GM19463 (cell line): Measurements from ENCODE around the gene CD300LG.
"Not testable (repeated sequence)": the region's sequence is repeated elsewhere in the genome, so short reads cannot be mapped to it uniquely, and the experiment has no call there.

Experiments used
- ATAC-seq: cut with Tn5 transposase; IDR thresholded peaks from one replicate; pipeline ENCODE4 v1.9.1; 2021; ENCODE audit warnings: mild to moderate bottlenecking, moderate library complexity; ENCODE audit not compliant: unreplicated experiment

The CD300LG gene

DNA sequence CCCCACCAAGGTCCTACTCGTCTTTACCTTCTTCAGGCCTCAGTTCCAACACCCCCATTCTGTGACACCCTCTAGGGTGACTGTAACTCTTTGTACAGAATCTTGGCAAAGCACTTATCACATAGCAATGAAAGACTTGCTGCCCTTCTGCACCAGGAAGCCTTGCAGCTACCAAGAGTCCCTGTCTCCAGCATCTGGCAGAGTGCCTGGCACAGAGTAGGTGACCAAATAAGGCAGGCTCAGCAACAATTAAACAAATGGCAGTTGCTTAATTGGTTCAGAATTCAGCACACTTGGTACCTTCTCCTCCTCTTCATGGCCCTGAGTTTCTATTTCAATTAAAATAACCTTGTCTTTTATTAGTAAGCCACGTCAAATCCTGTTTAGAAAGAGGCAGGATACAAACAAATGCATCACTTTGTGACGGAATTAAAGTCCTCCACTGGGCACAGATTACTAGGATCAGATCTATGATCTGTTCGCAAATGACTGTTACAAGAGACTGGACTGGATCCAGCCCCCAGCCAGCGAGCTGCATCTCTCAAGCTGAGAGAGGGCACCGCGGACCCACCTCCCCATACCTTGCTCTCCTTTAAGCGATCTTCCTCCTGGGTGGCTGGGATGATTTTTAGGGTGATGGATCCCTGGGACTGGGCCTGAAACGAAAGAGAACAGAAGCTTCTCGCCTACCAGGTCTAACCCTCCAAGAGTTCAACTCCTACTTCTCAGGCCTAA is 23.5 kb upstream of the CD300LG start:
- no peak for ATAC-seq

DNA sequence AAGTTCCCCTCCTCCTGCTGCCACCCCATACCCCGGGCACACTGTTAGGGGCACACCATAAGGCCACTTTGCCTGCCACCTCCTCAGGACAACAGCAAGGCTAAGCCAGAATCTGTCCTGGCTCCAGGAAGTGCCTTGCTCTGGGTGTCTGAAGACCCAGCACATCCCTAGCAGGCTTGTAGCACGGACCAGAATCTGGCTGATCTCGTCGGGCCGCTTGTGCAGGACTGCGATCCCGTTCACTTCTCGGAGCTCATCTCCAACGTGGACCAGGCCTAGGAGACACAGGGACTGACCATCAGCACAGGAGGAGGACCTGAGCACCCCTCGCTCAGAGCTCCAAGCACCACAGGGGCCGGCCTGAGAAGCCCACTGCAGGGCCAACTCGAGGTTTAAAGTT is 21.4 kb upstream of the CD300LG start:
- no peak for ATAC-seq

DNA sequence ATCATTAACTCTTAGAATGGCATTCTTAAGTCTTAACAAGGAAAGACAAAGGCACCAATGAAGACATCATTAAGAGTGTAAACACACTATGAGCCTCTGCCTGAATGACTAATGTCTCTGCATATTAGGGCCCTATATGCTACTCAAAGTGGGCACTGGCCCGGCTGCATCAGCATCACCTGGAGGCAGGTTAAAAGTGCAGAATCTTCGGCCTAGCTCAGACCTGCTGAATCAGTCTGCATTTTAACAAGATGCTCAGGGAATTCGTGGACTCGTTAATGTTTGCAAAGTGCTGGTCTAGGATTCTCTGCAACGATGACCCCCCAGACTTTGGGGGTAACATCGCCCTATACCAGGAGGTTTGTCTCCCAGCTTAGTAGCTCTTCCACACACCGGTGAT is 20.8 kb upstream of the CD300LG start:
- ATAC-seq: no peak

DNA sequence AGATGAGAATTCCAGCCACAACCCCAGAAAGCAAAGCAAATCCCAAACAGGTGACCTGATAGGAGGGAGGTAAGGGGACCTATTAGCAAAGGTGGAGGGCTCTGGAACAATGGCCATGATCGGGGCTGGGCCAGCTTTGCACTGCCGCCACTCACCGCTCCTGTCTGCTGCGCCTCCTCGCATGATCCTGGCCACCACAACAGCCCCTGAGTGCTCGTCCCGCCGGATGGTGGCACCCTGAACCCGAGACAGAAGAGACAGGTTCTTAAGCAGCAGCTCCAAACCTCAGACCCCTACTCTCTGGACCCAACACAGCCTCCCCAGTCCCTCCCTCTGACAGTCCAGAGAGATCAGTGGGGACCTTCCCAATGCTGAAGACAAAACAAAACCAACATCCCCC is 19.4 kb upstream of the CD300LG start:
- ATAC-seq: no peak

DNA sequence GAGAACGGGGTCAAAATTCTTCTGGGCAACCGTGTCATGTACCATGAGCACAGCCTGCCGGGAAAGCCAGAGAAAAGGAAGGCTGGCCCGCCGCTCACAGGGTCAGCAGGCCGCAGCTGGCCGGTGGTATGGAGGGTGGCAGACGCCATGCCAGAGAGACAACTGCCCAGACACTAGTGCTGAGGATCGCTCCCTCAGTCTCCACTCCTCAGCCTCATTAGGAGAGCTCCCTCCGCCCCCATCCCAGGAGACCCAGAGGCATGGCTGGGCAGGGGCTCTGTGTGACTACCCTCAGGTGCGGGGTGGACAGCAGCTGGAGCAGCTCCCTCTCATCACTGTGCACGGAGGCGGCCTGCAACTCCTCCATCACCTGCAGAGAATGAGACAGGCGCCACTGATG is 17.2 kb upstream of the CD300LG start:
- ATAC-seq: no peak

DNA sequence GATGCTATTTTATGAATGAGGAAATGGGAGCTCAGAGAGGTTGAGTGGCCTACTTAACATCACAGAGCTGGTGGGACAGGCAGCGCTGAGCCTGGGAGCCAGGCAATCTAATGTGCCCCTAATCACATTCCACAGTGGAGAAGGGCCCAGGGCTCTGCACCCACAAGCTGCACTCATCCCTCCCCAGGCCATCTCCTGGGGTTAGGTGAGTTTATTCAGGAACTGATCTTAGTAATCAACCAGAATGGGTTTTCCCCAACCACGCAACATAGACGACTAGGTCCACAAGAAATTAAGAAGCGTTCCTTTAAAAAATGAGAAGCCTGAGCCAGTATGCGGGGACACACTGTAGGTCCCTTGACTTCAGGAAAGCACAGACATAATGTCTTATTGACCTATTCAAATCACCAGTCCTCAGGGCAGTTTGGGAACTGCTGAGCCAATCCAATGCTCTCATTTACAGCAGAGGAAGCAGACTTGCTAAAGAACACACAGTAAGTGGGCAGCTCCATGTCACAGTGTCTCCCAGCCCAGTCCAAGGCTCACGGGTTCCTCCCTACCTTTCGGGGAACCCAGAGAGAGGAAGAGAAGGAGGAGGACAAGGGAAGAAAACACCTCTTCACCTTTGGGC is 16.4 kb upstream of the CD300LG start:
- ATAC-seq: no peak

DNA sequence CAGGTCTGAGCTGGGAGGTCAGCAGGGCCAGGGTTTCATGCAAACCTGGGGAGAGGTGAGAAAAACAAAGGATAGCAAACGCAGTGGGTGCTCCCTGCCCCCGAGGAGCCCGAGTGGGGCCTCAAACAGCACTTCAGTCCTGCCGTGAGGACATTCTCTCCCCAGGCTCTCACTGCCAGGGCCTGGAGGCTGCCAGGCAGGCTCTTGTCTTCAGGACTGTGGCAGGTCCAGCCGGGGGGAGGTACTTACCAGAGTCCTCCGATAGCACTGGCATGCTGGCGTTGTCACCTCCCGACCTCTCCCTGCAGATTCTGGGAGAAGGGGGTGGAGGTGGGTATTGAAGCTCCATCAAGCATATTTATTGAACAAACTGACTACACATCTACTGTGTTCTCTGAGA is 15.3 kb upstream of the CD300LG start:
- no peak for ATAC-seq

DNA sequence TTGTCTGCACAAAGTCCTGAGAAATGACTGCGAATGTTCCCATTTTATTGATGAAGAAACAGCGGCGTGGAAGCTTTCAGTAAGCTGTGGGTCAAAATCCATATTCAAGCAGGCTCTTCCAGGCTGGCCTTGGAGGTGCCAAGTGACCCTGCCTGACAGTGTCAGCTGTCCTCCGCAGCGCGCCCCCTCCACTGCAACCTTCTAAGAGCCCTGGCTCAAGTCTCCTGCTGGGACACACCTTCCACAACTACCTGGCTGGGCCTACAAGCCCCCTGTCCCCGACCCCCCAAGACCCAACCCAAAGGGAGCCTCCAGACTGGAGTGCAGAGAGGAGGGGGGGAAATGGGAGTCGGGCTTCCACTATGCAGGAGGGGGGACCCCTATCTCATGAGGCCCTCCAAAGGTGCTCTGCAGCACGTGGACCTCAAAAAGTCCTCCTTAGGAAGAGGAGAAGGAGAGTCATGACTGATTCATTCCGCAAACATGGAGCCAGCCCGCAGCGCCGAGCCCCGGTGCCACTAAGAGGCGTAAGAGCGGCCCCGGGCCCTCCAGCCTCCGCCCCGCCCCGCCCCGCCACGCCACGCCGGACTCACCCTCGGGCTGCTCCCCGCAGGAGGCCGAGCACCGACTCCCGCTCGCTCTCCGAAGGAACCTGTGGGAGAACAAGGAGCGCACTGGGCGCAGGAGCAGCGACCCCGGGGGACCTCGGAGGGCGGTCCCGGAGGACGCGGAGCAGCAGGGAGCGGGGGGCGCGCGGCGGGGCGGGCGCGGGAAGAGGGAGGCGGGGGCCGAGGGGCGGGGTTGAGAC is 14.6 kb upstream of the CD300LG start:
- no peak for ATAC-seq

DNA sequence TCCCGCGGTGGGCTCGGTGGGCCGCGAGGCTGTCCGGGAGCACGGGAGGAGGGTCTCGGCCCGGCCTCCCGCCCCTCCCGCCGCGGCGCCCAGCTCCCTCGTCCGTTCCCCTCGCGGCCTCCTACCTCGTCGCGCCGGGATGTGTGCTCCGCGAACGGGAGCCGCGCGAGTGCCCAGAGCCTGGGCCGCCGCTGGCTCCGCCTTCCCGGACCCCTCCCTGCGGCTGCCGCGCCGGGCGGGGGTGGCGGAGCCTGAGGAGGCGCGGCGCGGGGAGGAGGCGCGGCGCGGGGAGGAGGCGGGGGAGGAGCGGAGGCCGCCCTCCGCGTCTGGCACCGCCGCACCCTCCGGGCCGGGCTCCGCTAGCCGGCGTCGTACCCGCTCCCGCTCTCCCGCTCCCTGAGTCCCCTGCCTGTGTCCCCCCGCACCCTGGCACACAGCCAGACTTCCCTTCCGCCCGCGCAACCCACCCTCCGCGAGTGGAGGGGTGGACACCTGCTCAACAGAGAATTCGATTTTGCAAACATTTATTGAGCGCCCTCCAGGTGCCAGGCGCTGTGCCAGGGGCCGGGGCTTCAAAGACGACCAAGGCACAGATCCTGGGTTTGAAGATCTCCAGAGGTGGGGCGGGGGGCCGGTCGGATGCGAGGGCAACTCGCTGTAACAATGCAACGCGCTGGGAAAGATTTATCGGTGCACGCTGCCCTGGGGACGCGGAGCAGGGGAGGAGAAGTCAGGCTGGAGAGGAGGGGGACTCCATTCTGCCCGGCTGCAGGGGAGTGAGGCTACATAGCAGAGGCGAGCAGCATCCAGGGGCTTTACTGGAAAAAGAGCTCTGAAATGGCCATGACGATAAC is 13.8 kb upstream of the CD300LG start, which contains the start of gene MPP3:
TSS of gene MPP3 (minus strand) at position 171 of the 854 bp plus-strand sequence. CDS start 1,240 bp downstream, outside the sequence.
- ATAC-seq: no peak

DNA sequence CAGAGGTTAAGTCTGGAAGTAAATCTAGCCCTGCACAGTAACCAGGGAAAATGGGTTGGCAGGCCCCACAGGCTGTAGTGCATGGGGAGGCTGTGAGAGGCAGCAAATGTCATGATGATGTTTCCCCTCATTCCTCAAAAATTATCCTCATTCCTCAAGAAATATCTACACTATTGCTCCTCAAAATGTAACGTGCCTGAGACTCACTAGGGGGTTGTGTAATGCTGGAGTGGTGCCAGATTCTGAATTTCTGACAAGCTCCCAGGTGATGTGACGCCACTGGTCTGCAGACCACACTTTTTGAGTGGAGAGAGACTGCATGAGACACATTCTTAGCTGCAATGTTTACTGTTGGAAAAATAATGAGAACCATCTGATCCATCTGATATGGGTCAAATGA is 12.9 kb upstream of the CD300LG start:
- ATAC-seq: no peak

DNA sequence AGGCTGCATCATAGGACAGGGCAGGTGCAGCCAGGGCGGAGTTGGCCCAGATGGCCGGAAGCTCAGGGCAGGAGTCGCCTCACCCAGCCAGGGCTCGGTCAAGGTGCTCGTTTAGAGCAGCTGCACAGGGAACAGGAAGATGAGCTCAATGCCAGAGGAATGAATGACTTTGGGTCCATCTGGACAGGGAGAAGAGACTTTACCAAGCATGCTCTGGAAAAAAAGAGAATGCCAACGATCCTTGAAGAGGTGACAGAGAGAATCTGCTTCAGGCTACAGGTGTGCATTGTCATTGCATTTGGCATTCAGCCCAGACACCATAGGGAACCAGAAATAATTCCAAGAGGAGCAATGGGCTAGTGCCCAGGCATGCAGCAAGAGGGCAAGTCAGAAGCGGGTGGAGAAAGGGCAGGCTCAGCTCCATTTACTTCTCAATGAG is 7.3 kb upstream of the CD300LG start:
- ATAC-seq: no peak

DNA sequence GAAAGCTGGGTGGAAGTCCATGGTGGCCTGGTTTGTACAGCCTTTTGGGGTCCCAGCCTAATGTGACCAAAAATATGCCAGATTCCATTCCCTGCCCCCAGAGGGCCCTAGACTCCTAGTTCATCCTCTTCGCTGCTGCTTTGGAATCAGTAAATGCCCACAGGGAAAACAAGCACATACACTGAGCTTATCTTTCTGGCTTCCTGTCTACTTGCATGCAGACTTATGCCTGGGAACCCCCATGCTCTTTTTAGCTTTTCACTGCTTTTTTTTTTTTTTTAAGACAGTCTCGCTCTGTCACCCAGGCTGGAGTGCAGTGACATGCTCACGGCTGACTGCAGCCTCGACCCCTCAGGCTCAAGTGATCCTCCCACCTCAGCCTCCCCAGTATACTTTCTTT is 6.2 kb upstream of the CD300LG start:
- no peak for ATAC-seq

DNA sequence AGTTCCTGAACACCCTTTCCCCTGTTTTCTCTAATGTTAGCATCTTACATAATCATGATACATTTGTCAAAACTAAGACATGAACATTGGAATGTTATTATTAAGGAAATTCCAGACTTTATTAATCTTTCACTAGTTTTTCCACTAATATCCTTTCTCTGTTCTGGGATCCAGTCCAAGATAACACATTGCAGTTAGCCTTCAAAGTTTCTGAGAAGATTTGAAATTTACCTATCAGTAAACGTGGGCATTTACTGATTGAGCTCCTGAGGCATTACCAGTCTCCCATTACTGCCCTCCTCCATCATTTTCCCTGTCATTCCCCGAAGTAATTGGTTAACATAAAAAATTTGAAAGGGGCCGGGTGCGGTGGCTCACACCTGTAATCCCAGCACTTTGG is 5.7 kb upstream of the CD300LG start:
- no peak for ATAC-seq

DNA sequence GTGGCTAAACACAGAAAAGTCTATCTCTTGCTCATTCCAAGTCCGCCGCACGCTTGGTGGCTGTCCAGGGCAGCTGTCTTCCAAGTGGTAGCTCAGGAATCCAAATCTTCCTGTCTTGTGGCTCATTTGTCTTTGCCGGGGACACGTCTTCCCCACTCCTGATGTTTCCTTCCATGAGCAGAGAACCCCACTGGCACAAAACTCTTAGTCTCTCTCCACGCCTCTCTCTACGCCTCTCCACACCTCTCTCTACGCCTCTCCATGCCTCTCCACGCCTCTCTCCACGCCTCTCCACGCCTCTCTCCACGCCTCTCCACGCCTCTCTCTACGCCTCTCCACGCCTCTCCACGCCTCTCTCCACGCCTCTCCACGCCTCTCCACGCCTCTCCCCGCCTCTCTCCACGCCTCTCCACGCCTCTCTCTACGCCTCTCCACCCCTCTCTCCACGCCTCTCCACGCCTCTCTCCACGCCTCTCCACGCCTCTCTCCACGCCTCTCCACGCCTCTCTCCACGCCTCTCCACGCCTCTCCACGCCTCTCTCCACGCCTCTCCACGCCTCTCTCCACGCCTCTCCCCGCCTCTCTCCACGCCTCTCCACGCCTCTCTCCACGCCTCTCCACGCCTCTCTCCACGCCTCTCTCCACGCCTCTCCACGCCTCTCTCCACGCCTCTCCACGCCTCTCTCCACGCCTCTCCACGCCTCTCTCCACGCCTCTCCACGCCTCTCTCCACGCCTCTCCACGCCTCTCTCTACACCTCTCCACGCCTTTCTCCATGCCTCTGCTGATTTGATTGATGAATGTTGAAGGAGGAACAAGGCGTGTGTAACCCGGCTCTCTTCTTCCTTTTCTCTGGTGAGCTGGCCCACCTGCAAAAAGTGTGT is 4.6 kb upstream of the CD300LG start:
- ATAC-seq: not testable (repeated sequence)

DNA sequence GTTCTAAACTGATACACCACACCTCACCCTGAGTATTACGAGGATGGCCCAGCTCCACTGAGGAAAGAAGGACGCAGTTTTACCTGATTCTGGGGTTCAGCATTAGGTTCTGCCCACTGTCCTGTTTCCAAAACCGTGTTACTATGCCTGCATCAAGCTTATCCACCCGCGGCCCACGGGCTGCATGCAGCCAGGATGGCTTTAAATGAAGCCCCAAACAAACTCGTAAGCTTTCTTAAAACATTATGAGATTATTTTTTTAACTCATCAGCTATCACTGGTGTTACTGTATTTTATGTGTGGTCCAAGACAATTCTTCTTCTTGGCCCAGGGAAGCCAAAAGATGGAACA is 4.0 kb upstream of the CD300LG start:
- ATAC-seq: no peak

DNA sequence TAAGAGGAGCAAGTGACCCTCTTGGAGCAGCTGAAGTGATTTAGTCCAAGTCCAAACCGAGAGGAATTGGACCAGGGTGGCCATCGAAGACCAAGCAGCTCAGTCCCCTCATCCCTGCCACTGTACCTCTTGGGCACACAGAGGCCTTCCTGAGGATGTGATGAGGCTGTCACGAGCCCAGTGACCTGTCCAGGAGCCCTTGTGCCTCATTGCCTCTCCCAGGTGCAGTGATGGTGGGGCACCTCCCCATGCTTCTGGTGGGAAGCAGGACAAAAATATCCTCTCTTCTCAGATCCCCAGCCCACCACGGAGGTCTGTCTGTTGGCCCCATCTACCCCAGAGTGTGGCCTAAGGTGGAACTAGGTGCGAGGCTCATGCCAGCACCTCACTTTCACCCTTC is 2.7 kb upstream of the CD300LG start:
- ATAC-seq: no peak

DNA sequence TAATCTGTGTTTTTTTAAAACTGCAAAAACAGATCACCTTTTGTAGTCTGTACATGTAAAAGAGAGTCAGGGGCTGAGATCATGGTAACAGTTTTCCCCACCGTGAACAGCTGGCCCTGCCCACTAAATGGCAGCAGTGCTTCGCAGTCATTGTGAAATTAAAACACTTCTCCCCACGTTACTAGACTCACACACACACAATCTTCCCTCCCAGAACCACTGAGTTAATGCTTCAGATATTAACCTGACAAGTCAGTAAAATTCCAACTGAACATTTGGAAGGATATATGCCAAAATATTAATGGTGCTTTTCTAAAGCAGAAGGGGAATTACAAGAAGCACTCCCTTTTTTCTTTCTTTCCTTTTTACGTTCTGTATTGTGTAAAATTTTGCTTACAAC is 1.2 kb upstream of the CD300LG start:
- no peak for ATAC-seq

DNA sequence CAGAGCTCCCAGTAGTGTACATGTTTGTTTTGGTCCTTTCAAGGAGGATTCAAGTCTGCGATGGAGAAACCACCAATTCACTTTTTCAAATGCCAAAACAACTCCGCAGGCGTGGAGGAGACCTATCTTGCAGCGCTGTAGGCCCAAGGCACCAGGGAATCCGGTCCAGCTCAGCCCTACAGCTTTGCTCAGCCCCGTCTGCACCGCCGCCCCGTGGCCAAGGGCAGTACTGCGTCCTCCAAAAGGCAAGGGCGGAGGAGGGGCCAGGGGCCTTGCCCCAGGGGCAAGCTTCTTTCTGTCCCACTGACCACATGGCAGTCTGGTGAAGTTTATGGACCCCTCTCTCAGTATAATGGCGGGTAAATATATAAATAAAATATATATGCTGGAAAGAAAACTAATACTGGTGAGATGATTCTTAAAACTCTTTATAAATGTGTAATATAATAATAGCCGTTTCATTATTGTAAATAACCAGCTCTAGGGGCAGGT is 709 bp upstream of the CD300LG start:
- ATAC-seq: no peak

DNA sequence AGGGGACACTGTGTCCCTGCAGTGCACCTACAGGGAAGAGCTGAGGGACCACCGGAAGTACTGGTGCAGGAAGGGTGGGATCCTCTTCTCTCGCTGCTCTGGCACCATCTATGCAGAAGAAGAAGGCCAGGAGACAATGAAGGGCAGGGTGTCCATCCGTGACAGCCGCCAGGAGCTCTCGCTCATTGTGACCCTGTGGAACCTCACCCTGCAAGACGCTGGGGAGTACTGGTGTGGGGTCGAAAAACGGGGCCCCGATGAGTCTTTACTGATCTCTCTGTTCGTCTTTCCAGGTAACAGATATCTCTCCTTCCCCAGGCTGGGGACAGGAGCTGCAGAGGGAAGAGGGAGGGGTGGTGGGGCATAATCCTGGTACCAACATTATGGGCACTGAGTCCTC is 1.6 kb downstream of the CD300LG start:
- no peak for ATAC-seq

DNA sequence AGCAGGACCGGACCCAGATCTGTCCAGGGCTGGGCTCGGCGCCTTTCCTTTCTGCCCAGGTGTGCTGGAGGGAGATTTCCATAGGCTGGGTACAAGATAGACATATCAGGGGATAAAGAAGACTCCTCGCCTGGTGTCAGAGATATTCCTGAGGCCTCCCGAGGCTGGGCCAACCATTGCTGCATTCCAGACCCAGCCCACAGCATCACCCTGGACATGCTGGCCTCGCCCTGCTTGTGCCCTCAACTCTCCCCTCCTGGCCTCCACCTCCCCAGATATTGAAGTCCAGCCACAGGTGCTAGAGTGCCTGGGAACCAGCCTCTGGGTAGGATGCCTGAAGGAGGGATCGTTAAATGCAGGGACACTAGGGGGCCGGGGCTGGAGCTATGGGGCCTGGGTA is 2.1 kb downstream of the CD300LG start:
- ATAC-seq: no peak
